HL-60 (cell line): ENCODE measurements around the gene POC1A.

Experiments
- CTCF ChIP-seq: IDR thresholded peaks from one replicate; pipeline ENCODE4 v1.5.1; 2011; ENCODE audit warnings: low read length, control low read depth, inconsistent platforms; ENCODE audit not compliant: insufficient read depth
- GABPA ChIP-seq: IDR thresholded peaks from 2 replicates; pipeline ENCODE4 v1.6.1; 2012; ENCODE audit warnings: low read depth
- POLR2AphosphoS5 ChIP-seq: IDR thresholded peaks from 2 replicates; pipeline ENCODE4 v1.6.1; 2012; ENCODE audit warnings: low read depth
- REST ChIP-seq: IDR thresholded peaks from 2 replicates; pipeline ENCODE4 v1.6.1; 2012; ENCODE audit warnings: low read depth; ENCODE audit not compliant: insufficient replicate concordance
- SPI1 ChIP-seq: IDR thresholded peaks from 2 replicates; pipeline ENCODE4 v1.6.1; 2012; ENCODE audit warnings: low read depth, mild to moderate bottlenecking, borderline replicate concordance

- TF ChIP-seq CTCF: no peak
- TF ChIP-seq POLR2AphosphoS5: no peak
- TF ChIP-seq REST: no peak
- no peak for TF ChIP-seq SPI1
- TF ChIP-seq GABPA: no peak
These were observed 8.5 kb downstream of the POC1A start for GRCh38 chr3:52145736-52146110.
